SK-N-SH (cell line): ENCODE results near the gene LRRC15. TPM values are rescaled to one million over a fixed set of nuclear protein-coding genes. Genes with fewer than 3 reads are reported as not detected.

Experiments used
- CTCF ChIA-PET: fragments of 300-600, 350-600 bp; formaldehyde crosslinking; extraction: SDS; loops from one replicate; lab custom pipeline; 2021; lab: Yijun Ruan, JAX
- POLR2A ChIA-PET: fragments of 350-600 bp; sonication (Branson Sonifier 250); formaldehyde crosslinking; extraction: SDS; loops from one replicate; lab custom pipeline; 2020; ENCODE audit warnings: antibody characterized with exemption, inconsistent platforms; lab: Yijun Ruan, JAX
- DNase-seq: peaks from one replicate; pipeline ENCODE4 v3.0.0; 2012
- H2AFZ ChIP-seq: fragments of 200-600 bp; sonication (generic); 2 replicates; pipeline ENCODE4 v1.8.1; 2016; ENCODE audit warnings: antibody characterized with exemption, mild to moderate bottlenecking, low read depth
- H3F3A ChIP-seq: fragments of 200-600 bp; sonication (generic); replicated peaks from 2 replicates; pipeline ENCODE3; 2016; ENCODE audit warnings: antibody characterized with exemption, mild to moderate bottlenecking; ENCODE audit not compliant: insufficient read depth
- H3K27ac ChIP-seq, 2 experiments: fragments of 200-500 bp in 1 of 2; fragments of 200-600 bp in 1 of 2; sonication (Bioruptor generic) in 1 of 2; sonication (generic), shearing (Covaris generic) in 1 of 2; 2 replicates each; pipeline versions ENCODE4 v1.5.1 to v1.6.1; 2014 to 2016; ENCODE audit warnings: low read depth in 2 of 2, inconsistent platforms in 1 of 2, low read length in 1 of 2, mild to moderate bottlenecking in 1 of 2, mixed read lengths in 1 of 2
- H3K27me3 ChIP-seq: fragments of 200-600 bp; sonication (generic), shearing (Covaris generic); 2 replicates; pipeline ENCODE4 v1.6.1; 2016; ENCODE audit warnings: mixed run types; ENCODE audit not compliant: insufficient read depth
- H3K36me3 ChIP-seq, 2 experiments: fragments of 200-500 bp in 1 of 2; fragments of 200-600 bp in 1 of 2; sonication (Bioruptor generic) in 1 of 2; sonication (generic) in 1 of 2; replicated peaks in 1 of 2; 2 replicates each; pipeline versions ENCODE3 to v1.5.1; 2014 to 2016; ENCODE audit warnings: low read length in 1 of 2, mild to moderate bottlenecking in 1 of 2; ENCODE audit not compliant: insufficient read depth in 2 of 2, control insufficient read depth in 1 of 2
- H3K4me1 ChIP-seq, 2 experiments: fragments of 200-500 bp in 1 of 2; fragments of 200-600 bp in 1 of 2; sonication (Bioruptor generic) in 1 of 2; sonication (generic), shearing (Covaris generic) in 1 of 2; 2 replicates each; pipeline versions ENCODE4 v1.5.1 to v1.6.1; 2014 to 2016; ENCODE audit warnings: low read depth in 1 of 2, low read length in 1 of 2, mixed run types in 1 of 2; ENCODE audit not compliant: insufficient read depth in 2 of 2, control insufficient read depth in 1 of 2
- H3K4me2 ChIP-seq: fragments of 200-600 bp; sonication (generic), shearing (Covaris generic); 2 replicates; pipeline ENCODE4 v1.6.1; 2017; ENCODE audit warnings: mixed run types
- H3K4me3 ChIP-seq, 2 experiments: fragments of 200-500 bp in 1 of 2; fragments of 200-600 bp in 1 of 2; sonication (Bioruptor generic) in 1 of 2; sonication (generic), shearing (Covaris generic) in 1 of 2; 2 replicates each; pipeline versions ENCODE4 v1.5.1 to v1.8.1; 2014 to 2016; ENCODE audit warnings: low read depth in 2 of 2, inconsistent platforms in 1 of 2, low read length in 1 of 2, mild to moderate bottlenecking in 1 of 2, mixed read lengths in 1 of 2, moderate library complexity in 1 of 2
- H3K79me2 ChIP-seq: fragments of 200-600 bp; sonication (generic); 2 replicates; pipeline ENCODE4 v1.8.1; 2017; ENCODE audit warnings: mild to moderate bottlenecking; ENCODE audit not compliant: insufficient read depth
- H3K9ac ChIP-seq: fragments of 200-600 bp; sonication (generic); 2 replicates; pipeline ENCODE4 v1.6.1; 2017; ENCODE audit warnings: mixed run types
- H3K9me2 ChIP-seq: fragments of 200-600 bp; sonication (generic); 2 replicates; pipeline ENCODE4 v1.6.1; 2017; ENCODE audit warnings: mixed run types
- H3K9me3 ChIP-seq: fragments of 200-600 bp; sonication (generic); 2 replicates; pipeline ENCODE4 v1.6.1; 2017; ENCODE audit warnings: mixed run types, mild to moderate bottlenecking, moderate library complexity
- H4K20me1 ChIP-seq: fragments of 200-600 bp; sonication (generic); 2 replicates; pipeline ENCODE4 v1.6.1; 2017; ENCODE audit warnings: mild to moderate bottlenecking, mixed run types; ENCODE audit not compliant: insufficient read depth
- CTCF ChIP-seq: fragments of 200-600 bp; sonication (generic); IDR thresholded peaks from 2 replicates; pipeline ENCODE4 v1.6.1; 2017; ENCODE audit warnings: antibody characterized with exemption, mild to moderate bottlenecking, moderate library complexity
- ELF1 ChIP-seq: IDR thresholded peaks from 2 replicates; pipeline ENCODE4 v1.4.0; 2012
- EP300 ChIP-seq, 2 experiments: IDR thresholded peaks; 2 replicates each; pipeline versions ENCODE4 v1.4.0 to v1.6.1; 2012; ENCODE audit warnings: borderline replicate concordance in 1 of 2, low read depth in 1 of 2, low read length in 1 of 2
- GABPA ChIP-seq: IDR thresholded peaks from 2 replicates; pipeline ENCODE4 v1.4.0; 2012; ENCODE audit warnings: low read depth, mild to moderate bottlenecking
- GATA2 ChIP-seq: sonication (generic); formaldehyde crosslinking; IDR thresholded peaks from 2 replicates; pipeline ENCODE4 v1.5.0; 2020; ENCODE audit warnings: mild to moderate bottlenecking, missing genetic modification reagents
- MEF2A ChIP-seq: IDR thresholded peaks from 2 replicates; pipeline ENCODE4 v1.4.0; 2012; ENCODE audit warnings: low read depth, borderline replicate concordance
- MXI1 ChIP-seq: IDR thresholded peaks from 2 replicates; pipeline ENCODE4 v1.6.1; 2012; ENCODE audit warnings: mild to moderate bottlenecking, low read depth, low read length, improper control_type of control experiment
- RCOR1 ChIP-seq: fragments of 150-350 bp; IDR thresholded peaks from 2 replicates; pipeline ENCODE4 v1.6.1; 2017; ENCODE audit warnings: antibody characterized with exemption, low read length
- RFX5 ChIP-seq: IDR thresholded peaks from 2 replicates; pipeline ENCODE4 v1.6.1; 2012; ENCODE audit warnings: mild to moderate bottlenecking, improper control_type of control experiment, low read length
- RXRA ChIP-seq: IDR thresholded peaks from 2 replicates; pipeline ENCODE4 v1.4.0; 2012; ENCODE audit warnings: low read depth, mild to moderate bottlenecking, borderline replicate concordance
- SMC3 ChIP-seq: IDR thresholded peaks from 2 replicates; pipeline ENCODE4 v1.6.1; 2012; ENCODE audit warnings: low read depth, low read length, improper control_type of control experiment
- TAF1 ChIP-seq: IDR thresholded peaks from 2 replicates; pipeline ENCODE4 v1.6.1; 2012; ENCODE audit warnings: low read depth, mild to moderate bottlenecking, low read length, moderate library complexity, borderline replicate concordance
- WGBS: methylation state at CpG from one replicate; pipeline ENCODE4 v1.1.6; 2017; ENCODE audit warnings: low lambda C conversion rate; 5-methylcytosine and 5-hydroxymethylcytosine counted together
- polyA plus RNA-seq, 3 experiments: library from polyadenylated mRNA; depleted of rRNA; stranded (reverse); fragments of >200 nt; gene quantifications; 2 replicates each; pipeline ENCODE4 v1.2.3, GENCODE V29; 2012

Gene LRRC15
- polyA plus RNA-seq, 1 of the 3 experiments (the other 2 are of a cell fraction) = 0.02 TPM

DNA sequence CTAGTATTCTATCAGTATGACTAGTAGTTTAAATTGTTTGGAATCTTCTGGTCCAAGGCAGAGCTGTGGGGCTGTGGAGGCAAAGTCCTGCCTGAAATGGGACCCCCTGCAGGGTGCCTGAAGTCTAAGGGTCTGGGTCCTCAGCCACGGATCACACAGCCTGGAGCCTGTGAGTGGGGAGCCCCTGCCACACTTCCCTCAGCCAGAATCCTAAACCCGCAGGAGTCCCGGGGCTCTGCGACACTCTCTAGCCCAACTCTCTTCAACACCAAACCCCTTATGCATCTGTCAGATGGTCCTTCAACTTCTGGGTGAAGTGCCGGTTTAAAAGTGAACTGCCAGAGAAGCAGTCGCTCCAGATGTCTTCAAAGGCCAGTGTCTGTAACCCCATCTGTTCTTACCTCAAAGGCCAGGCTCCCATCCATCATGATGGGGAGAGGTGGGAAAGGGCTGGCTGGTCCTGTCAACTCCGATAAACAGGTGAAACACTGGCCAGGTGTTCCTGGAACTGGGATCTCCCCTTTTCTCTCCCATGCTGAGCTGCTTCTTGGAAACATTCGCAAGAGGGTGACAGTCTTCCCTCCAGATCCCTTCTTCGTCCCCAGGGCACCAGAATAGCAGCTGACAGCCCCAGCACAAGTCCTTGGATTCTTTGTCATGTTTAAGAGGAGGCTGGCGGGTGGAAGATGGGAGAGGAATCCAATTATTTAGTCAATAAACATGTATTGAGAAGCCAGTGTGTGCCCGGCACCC lies 64.0 kb downstream of the LRRC15 start:
- 68% methylated on average over 9 of the region's 11 CpGs for WGBS
- CTCF ChIA-PET = interaction anchor here (1.1 to 2.2 kb wide), 3 partner anchors 8 to 639 kb away, joined by 3 to 10 read pairs (median 10); no protein-coding TSS in a partner anchor
- Histone ChIP-seq H3K27ac (no peak overlapping the region), H3K4me2 (no peak overlapping the region), H3K4me1 (peaks cover 8 to 25% of the 10 kb centered on the region in 2 experiments; a peak in 3 of 4 replicates), H2AFZ (no peak overlapping the region), H3K27me3 (peaks cover 20% of the 10 kb centered on the region), H3F3A (peaks cover 3% of the 10 kb centered on the region), H3K36me3 (no peaks in the 10 kb centered on the region), H3K9me3 (no peaks in the 10 kb centered on the region), H3K79me2 (no peaks in the 10 kb centered on the region), H3K4me3 (no peak overlapping the region), H3K9ac (no peak overlapping the region), H4K20me1 (no peaks in the 10 kb centered on the region), H3K9me2 (no peaks in the 10 kb centered on the region)
- POLR2A ChIA-PET = no interaction called here
- no peak for TF ChIP-seq ELF1
- TF ChIP-seq RXRA = no peak
- TF ChIP-seq TAF1 = no peak
- no peak for TF ChIP-seq GABPA
- no peak for TF ChIP-seq MEF2A
- TF ChIP-seq RCOR1 = no peak
- no peak for TF ChIP-seq EP300 (IDR thresholded peaks at IDR 0.05; ENCODE audit: borderline replicate concordance in 1 of 2, low read depth in 1 of 2, low read length in 1 of 2)
- no peak for TF ChIP-seq MXI1
- no peak for TF ChIP-seq RFX5
- no peak for TF ChIP-seq CTCF
- no peak for TF ChIP-seq GATA2
- no peak for TF ChIP-seq SMC3
- DNase-seq = no peak

Other genes with a start within 250 kb of the LRRC15 start
- gene HES1, start 233.6 kb downstream of the LRRC15 start, polyA plus RNA-seq (2012; rRNA removed) = 152 and 225 TPM in 2 replicates
- not detected in 2 replicates for gene CPN2, start 18.4 kb downstream of the LRRC15 start, polyA plus RNA-seq (2012; rRNA removed)
- gene GP5, start 29.5 kb upstream of the LRRC15 start, polyA plus RNA-seq (2012; rRNA removed) = 0.13 and 0.23 TPM in 2 replicates
- 48.2 and 67.2 TPM in 2 replicates for gene ATP13A3, start 117.3 kb upstream of the LRRC15 start, polyA plus RNA-seq (2012; rRNA removed)